GM19455 (cell line): ENCODE data around the gene HEXIM1.

ENCODE experiments used
- ATAC-seq: cut with Tn5 transposase; IDR thresholded peaks from one replicate; pipeline ENCODE4 v1.9.1; 2021; ENCODE audit not compliant: unreplicated experiment

Gene HEXIM1

DNA sequence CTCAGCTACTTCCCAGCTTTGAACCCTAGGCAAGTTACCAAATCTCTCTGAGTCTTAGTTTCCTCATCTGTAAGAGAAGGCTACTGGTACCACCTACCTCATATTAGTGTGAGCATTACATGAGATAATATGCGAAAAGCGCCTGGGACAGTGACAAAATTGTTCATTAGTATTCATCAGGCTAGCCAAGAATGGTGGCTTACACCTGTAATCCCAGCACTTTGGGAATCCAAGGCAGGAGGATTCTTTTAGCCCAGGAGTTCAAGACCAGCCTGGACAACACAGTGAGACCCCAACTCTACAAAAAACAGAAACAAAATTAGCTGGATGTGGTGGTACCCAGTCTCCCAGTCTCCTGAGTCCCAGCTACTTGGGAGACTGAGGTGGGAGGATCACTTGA, 19.3 kb upstream of the HEXIM1 start:
- ATAC-seq, result no peak

- ATAC-seq, result no peak
Measured at GRCh38 chr17:45129426-45129939, 18.8 kb upstream of the HEXIM1 start.

DNA sequence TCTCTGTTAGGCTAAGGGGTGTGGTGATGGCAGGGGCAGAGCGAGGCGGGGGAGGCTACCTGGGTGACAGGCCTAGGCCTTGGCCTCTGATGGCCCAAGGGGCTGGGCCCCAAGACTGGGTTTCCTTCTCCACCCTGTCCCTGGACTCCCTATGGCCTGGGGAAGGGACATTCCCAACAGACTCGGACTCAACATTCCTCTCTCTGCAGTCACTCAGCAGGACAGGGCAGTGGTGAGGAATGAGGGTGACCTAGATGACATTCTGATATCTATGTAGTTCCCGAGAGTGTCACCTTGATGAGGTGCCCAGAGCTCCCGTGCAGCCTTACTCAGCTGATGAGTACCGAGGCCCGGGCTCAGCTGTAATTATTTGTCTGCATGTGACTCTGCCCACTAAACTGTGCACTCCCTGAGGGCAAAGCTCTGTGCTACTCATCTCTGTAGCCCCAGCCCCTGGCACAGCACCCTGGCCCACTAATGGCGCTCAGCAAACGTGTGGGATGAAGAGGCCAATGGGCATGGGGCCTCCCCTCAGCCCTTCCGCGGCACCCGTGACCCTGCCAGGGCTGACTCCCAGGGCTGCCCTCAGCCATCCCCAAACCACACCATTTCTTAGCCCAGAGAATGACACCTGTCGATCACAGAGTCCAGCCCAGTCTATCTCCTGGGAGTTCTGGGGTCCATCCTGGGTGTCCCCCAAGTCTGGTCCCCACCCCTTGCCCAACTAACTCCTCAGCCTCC, 18.2 kb upstream of the HEXIM1 start:
- ATAC-seq, result no peak

GRCh38 chr17:45130681-45131615, 17.3 kb upstream of the HEXIM1 start:
- no peak for ATAC-seq

DNA sequence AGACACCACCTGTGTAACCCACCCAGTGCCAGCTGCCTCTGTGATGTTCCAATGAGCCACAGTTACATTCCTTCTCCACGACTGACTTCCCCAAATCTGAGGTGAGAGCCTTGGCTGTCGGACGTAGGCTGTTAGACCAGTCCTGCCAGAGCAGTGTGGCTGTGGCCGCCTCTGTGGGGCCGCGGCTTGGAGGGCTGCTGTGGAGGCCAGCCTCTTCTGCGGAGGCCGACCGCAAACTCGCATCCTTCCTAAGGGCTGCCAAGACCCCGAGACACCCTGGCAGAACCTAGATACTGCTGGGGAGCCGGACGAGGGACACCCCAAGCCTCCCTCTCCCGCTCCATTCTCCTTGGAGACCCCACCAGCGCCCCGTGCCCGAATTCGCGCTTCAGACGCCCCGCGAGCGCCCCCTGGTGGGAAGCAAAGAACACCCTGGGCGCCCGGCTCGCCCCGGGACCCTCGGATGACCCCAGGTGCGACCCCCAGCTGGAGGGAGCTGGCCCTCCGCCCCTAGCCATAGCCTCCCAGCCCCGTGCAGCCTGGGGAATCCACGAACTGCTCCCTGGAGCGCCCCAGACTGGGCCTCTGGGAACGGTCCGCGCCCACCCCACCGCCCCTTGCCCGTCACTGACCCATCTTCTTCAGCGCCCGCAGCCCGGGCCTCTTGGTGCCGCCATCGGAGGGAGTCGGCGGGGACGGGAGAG, 16.5 kb upstream of the HEXIM1 start:
- ATAC-seq, result no peak

DNA sequence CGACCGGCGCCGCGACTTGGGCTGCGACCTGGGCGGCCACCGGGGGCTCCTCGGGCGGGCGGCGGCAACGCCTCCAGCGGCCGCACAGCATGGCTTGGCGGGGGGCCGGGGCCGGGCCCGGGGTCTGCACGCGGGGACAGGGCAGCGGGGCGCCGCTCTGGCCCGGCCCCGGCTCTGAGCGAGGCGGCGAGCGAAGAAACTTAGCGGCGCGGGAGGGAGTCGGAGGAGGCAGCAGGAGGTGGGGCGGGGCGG, 16.0 kb upstream of the HEXIM1 start, which contains the start of gene PLCD3:
Gene PLCD3 (minus strand): TSS at position 196 of the 252 bp plus-strand sequence. CDS start 105 bp downstream, at position 91.
- ATAC-seq, result no peak

- no peak for ATAC-seq
Measured at GRCh38 chr17:45132572-45133463, 15.5 kb upstream of the HEXIM1 start.

DNA sequence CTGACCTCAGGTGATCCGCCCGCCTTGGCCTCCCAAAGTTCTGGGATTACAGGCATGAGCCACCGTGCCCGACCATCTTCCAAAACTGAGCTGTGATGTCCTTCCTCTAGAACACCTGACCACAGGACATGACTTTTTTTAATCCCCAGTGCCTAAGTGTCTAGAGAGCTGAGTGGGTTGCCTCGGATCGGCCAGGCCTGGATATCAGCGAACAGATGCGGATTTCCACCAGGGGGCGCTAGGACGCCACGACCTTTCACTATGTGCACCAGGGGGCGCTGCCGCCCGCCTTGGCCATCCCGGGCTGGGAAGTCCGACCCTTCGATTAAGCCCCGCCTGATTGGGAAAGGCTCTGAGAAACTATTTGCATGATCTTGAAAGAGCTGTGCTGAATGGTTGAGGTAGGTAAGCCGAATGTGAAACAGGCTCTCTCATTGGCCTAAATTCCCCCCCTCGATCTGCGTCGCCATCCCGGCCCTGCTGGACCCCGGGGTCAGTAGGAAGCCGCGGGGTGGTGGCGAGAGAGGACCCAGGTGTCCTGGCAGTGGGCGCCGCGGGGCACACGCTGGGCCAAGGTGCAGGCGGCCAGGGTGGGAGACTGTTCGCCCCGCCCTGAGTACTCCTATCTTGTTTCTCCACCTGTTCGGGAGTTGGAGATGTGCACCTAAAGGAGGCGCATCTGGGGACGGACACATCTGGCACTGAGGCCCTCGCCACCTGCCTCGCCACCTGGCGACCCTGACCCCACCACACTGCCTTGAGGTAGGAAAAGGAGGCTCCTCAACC, 12.9 kb upstream of the HEXIM1 start, which contains the start of gene ACBD4:
Gene ACBD4 (plus strand): TSS at position 496 of the 786 bp plus-strand sequence. CDS start 458 bp downstream, outside the sequence.
- peak; percentile 73 for ATAC-seq

DNA sequence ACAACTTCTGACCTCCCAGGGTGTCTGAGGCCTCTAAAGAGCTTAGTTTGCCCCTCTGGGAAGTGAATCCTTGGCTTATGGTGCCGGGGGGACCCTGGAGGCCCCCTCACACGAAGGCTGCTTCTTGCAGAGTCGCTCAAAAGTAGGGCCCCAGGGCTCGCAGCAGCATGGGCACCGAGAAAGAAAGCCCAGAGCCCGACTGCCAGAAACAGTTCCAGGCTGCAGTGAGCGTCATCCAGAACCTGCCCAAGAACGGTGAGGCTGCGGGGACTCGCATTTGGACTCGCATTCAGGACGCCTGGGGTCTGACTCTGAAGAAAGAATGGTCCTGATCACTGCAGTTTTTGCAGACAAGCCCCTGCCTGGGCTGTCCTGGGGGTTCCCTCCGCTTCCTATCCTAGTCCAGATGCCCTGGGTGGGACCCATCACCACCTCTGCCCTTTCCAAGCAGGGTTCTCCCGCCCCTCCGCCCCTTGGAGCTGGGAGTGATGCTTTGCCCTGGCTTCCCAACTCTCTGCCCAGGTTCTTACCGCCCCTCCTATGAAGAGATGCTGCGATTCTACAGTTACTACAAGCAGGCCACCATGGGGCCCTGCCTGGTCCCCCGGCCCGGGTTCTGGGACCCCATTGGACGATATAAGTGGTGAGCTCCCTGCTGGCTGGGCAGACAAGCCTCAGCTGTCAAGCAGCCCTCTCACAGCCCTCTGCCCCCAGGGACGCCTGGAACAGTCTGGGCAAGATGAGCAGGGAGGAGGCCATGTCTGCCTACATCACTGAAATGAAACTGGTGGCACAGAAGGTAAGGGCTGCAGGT, 12.1 kb upstream of the HEXIM1 start:
- no peak for ATAC-seq

DNA sequence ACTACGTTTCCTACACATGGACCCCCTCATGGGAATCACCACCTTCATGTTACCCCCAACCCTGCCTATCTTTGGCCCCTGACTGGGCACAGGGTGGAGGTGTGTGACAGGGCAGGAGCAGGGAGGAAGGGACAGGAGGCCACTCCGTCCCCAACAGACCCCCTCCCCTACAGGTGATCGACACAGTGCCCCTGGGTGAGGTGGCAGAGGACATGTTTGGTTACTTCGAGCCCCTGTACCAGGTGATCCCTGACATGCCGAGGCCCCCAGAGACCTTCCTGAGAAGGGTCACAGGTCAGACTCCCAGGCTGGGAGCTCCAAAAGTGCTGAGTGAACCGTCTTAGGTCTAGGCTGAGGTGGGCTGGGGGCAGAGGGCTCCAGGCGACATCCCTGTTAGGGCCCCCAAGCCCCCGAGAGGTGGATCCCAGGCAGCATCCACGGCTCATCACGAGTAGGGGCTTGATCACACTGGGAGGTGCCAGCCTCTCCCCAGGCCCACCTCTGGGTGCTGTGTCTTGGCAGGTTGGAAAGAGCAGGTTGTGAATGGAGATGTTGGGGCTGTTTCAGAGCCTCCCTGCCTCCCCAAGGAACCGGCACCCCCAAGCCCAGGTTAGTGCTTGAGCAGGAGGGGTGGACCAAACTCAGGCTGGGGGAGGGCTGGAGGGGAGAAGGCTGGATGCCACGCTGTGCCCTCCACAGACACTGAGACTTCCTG, 11.3 kb upstream of the HEXIM1 start:
- ATAC-seq, result no peak

DNA sequence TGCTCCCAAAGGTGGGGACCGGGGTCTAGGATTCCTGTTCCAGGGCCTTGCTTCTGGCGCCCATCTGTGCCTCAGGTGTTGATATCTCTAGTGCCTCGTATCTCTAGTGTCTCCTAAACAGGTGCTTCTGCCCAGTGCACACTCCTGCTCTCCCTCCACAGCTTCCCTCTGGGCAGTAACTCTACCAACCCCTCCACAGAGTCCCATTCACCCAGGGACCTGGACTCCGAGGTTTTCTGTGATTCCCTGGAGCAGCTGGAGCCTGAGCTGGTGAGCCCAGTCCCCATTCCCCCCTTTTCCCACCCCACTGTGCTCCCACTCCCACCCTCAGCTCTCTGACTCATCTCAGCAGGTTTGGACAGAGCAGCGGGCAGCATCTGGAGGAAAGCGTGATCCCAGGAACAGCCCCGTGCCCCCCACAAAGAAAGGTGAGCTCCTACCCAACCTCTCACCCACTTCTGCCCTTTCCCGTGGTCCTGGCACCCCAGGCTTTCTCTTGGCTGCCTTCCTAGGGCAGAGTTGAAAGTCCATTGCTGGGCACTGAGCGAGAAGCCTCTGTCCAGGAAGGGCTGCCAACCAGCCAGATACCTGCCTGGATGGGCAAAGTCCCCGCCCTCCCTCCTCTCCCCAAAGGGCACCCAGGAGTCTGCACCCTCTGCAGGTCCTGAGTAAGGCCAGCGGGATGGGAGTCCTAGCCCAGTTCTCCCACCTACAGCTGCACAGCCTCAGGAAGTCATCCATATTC, 10.5 kb upstream of the HEXIM1 start:
- no peak for ATAC-seq

DNA sequence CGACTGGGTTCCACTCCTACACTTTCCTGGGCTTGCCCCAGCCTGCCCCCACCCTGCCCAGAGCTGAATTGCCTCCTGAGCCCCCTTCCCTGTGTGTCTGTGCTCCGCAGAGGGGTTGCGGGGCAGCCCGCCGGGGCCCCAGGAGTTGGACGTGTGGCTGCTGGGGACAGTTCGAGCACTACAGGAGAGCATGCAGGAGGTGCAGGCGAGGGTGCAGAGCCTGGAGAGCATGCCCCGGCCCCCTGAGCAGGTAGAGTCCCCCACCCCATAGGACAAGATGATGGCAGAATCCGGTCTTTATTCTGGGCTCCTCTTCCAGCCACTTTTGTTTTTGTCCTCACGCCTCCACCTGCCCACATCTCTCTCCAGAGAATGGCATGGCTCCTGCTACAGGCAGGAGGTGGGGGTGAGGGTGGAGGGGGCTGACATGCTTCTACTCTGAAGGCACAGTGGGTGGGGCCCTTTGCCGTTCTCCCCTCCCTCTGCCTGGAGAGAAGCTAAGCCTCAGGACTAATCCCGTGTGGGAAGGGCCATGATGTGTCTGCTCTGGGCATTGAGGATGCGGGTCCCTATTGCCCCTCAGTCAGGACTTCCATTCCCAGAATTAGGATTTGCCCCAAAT, 9.3 kb upstream of the HEXIM1 start:
- no peak for ATAC-seq

DNA sequence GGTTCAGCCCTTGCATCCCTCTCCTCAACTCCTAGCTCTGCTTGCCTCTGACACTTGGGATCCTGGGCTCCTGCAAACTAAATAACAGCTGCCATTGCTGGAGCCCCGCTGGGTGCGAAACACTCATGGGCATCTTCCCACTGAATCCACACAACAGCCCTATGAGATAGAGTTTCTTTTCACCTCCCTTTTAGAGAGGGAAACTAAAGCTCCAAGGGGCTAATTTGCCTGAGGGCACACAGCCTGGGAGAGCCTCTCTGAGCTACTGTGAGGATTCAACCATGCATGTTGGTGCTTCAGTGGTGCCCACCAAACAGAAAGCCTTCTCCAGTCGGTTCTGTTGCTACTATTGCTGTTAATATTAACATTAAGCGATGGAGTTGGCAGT, 8.7 kb upstream of the HEXIM1 start:
- no peak for ATAC-seq

- no peak for ATAC-seq
Measured at GRCh38 chr17:45143094-45143670, 5.1 kb upstream of the HEXIM1 start.

DNA sequence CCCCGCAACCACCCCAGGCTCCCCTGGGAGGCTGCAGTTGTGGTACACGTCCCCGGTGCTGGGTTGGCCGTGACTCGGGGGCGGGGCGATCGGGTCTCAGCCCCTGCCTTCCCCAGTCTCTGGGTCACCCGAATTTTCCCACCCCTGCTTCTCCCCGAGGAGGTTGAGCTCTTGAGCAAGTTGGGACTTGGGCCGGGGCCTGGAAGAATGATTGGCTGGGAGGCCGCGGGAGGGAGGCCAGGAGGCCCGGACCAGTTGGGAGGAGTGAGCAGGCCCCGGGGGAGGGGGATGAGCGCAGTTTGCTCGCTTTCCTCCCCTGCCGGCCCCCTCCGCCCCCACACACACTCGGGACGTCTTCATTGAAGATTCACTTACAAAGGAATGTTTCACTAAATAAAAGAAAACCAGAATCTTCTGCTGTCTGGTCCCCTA, 4.5 kb upstream of the HEXIM1 start:
- no peak for ATAC-seq

DNA sequence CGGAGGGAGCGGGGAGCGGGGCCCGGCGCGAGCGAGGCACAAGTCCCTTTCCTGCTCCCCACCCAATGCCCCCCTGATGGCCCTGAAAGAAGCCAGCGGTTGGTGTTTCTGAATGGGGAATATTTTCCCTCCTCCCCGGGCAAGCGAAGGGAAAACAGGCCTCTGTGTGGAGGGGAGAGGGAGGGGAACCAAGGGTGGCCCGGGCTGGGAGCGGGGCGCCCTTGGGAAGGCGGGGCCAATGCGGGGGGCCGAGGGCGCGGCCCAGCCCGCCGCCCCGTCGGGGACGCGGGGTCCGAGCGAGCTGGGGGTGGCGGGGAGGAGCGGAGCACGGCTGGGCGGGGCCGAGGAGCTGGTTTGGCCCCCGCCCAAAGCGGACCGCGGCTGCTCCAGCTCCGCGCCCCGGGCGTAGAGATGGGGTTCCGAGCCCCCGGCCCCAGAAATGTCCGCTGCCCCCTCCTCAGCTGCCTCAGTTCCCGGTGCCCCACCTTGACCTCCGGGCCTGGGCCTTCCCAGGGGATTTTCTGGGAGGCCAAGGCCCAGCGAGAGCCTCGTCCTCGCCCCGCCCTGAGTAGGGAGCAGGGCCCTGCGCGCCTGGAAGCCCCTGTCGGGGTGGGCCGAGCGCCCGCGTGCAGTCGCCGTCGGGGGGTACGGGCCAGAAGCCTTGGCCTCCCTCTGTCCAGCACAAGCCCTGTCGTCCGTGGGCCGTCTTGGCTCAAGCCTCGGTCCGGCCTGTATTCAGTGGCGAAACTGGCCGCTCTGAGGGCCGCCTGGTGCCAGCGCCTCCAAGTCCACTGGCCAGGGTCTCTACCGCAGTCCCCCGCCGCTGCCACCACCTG, 3.9 kb upstream of the HEXIM1 start:
- ATAC-seq, result no peak
